ENCODE measurements around the gene CD69.

CD69 gene

GRCh38 chr12:9779209-9779608 is 18.5 kb upstream of the CD69 start:
- DNase-seq = no peak

DNA sequence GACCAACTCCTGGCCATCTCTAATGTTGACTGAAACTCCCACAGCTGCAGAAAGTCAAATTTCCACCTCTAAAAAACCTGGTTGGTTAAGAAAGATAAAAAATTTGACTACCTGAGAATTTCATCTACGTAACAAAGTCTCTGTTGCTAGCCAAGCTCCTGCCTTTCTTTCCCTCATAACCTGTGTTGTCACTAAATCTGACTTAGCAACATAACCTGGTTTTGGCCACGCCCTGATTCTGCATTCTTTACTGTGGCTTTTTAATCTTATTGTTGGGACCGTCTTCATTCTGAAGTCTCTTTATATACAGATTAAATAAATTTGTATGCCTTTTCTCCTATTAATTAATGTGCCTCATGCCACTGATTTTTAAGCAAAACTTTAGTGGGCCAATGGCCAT is 16.1 kb upstream of the CD69 start:
- DNase-seq = peak; percentile 42

DNA sequence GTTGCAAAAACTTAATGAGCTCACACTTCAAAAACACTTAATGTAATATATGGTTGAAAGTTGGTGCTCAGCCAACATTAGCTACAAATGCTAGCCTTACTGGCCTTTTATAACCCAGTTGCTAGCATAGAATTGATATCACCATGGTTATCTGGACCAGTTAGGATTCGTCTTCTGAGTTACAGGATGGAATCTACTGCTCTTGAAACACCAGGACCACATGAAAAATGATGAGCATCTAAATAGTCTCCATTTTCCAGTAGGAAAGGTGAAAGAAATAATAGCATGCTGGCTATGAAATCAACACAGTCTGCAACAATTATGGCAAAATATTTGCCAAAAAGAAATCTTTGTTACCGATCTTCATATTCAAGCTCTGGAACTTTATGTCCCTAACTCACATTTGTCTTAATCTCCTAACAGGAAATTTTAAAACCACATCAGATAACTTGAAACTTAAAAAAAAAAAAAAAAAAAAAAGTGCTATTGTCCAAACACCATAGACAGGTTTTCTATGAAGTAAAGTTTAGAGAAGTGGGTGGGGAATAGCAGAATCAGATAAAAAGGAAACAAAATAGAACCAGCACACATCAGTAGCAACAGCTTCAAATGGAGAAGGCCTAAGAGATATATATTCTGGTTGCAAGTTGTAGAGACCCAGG is 12.6 kb upstream of the CD69 start:
- peak; percentile 63 for DNase-seq

DNA sequence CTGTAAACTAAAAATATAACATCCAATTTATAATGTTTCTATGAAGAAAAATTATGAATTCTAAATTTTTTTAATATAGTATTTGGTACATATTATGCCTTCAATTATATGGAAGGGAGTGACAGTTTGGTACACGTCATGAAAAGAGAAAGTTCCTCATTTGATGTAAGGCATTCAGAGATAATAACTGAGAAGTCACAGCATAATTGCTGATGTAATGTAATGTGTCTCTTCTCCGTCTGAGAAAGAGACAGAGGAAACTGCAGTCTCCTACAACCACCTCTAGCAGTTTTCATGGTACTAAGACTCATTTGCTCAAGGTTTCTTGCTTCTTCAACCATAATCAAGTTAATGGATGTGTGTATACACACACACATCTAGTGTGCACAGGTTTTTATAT is 2.3 kb upstream of the CD69 start:
- peak; percentile 72 for DNase-seq

DNA sequence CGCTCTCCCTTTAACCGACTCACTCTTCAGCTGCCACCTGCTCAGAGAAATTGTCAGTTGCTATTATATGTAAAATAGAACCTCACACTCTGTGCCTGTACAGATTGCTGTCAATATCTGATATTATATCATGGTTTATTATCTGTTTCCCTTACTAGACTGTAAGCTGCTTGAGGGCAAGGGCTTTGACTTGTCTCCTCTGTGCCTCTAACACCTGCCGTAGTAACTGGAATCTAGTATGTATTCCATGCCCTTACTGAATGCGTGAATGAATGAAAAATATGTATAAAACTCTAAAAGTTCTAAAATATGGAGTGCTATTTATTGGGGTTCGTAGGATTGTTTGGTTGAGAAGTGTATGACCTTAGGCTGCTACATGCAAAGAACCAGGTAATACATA is 1.7 kb upstream of the CD69 start:
- DNase-seq = no peak

DNA sequence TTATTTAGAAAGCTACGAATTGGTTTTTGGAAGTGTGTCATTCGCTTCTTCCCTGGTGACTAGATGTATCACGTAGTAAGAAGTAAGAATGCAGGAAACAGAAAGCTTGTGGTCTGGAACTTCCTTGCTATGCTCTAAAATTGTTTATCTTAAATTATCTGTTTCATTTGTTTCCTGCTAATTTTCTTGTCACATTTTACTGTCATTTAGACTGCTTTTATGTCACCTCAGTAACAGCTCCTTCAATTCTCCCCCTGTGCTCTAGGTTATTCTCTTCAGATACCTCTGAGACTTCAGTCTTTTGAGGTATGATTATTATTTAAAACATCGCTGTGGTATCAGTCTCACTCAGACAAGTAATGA is 699 bp upstream of the CD69 start:
- peak; percentile 88 for DNase-seq

DNA sequence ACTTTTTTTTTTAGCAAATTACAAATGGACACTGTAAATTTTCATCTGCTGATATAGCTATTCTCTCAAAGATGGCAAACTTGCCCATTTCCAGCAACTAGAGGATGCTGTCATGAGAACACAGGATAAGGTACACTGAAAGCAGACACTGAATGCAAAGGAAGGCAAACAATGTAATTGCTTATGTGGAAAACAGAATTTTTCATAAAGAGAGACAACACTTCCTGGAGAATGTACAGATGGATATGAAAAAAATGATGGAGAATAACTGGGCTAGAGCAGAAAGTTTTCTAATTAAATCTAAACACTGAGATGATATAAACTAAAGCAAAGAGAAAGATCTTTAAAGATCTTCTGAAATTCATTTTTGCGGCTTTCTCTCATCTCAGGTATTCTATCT is 581 bp downstream of the CD69 start:
- DNase-seq = peak; percentile 69

DNA sequence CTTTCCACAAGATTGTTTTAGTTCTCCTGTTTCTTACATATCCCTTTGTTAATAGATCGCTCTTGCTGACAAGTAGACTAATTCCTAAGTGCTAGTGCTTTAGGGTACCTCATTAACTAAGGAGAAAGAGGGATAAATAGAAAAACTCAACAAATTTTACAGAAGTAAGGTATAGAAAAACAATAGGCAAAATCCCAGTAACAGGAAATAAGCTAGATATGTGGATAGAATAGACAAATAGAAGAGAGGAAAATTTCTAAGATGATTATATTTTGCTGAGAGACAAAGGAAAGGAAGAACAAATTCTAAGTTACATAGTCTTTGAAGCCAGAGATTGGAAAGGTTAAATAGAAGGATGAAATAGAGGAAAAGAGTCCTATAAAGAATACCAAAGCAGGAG is 1.0 kb downstream of the CD69 start:
- peak; percentile 60 for DNase-seq

GRCh38 chr12:9758119-9758518 is 2.6 kb downstream of the CD69 start:
- peak; percentile 67 for DNase-seq

DNA sequence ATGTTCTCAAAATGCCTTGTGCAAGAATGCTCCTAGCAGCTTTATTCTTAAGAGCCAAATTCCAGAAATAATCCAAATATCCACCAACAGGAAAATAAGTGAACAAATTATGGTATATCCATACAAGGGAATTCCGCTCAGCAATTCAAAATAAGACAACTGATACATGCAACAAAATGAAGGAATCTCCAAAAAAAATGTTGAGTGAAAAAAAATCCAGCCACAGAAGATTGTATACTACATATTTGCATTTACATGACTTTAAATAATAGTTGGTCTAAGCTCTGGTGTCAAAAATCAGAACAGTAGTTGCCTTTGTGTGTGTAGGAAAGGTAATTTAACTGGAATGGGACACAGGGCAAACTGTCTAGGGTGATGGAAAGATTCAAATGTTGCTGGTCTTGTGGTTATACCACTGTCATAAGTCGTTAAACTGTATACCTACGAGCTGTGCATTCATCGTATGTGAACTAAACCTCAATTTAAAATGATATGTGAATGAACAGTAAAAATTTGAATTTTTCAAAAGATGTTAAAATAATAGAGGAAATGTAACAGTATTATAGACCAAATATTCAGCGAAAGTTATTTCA is 3.2 kb downstream of the CD69 start:
- DNase-seq = peak; percentile 74

- DNase-seq = peak; percentile 58
Observed at GRCh38 chr12:9756706-9757105, 4.0 kb downstream of the CD69 start.

DNA sequence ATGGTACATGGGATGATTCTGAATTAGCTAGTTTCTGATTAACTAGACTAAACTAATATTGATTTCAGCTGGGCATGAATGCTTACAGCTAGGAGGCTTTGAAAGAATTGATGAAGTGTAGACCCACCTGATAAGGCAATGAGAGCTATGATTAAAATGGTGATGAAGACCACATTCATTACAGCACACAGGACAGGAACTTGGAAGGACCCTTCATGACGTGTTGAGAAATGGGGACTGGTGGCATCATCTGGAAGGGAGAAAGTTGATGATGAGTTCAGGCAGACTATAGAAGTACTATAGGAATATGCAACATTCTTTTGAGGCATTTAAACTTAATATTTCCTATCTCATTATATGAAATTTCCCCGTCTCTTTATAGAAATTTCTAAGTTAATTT is 4.5 kb downstream of the CD69 start:
- DNase-seq = peak; percentile 60

DNA sequence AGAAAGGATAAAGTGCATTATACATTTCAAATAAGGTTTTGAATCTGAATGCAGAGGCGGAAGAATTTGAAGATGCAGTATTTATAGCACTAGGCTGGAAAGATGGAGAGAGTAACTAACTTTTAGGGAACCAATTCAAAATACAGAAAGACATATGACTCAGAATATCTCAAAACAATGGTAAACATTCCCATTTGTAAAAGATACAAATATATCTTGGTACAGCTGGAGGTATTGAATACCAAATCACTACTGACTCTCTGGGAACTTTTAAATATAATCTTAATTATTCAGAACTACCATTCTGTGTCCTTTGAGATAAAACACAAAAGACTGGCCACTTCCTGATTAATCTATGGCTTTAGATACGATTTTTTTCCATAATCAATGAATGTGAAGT is 5.1 kb downstream of the CD69 start:
- DNase-seq = peak; percentile 46

DNA sequence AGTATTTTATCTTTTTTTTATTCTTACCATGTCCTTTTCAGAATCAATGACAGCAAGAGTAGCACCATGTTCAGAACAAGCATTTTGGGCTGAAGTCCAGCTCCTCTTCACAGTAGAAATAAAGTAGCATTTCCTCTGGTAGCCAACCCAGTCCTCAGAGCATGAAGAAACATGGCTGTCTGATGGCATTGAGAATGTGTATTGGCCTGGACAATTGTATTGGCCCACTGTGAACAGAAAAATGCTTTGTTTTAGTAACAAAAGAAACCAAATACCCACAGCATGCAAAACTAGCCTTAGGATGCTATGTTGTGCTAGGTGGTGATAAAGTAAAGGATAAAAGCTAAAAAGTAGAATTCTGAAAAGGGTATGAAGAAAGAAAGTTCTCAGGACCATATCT is 5.7 kb downstream of the CD69 start:
- peak; percentile 58 for DNase-seq

GRCh38 chr12:9754099-9754927 is 6.4 kb downstream of the CD69 start:
- DNase-seq = peak; percentile 54

GRCh38 chr12:9753498-9753897 is 7.2 kb downstream of the CD69 start:
- peak; percentile 56 for DNase-seq

DNA sequence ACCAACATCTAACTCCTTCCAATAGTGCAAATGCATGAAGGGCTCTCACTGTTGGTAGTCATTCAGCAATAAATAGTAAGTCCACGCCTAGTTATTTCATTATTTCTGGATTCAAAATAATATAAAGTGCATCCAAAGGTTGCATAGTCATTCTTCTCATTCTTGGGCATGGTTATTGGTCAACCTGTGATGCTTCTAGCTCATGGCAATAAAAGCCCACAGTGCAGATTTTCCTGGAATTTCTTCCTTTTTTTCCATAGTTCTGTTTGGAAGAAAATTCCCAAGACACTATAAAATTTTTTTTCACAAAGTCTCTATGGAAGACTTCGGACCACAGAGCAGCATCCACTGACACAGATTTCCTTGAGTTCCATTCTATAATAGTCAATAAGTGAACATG is 7.6 kb downstream of the CD69 start:
- peak; percentile 60 for DNase-seq

- DNase-seq = peak; percentile 46
Observed at GRCh38 chr12:9752145-9752933, 8.4 kb downstream of the CD69 start.

- peak; percentile 89 for DNase-seq
Observed at GRCh38 chr12:9751204-9752144, 9.2 kb downstream of the CD69 start.

DNA sequence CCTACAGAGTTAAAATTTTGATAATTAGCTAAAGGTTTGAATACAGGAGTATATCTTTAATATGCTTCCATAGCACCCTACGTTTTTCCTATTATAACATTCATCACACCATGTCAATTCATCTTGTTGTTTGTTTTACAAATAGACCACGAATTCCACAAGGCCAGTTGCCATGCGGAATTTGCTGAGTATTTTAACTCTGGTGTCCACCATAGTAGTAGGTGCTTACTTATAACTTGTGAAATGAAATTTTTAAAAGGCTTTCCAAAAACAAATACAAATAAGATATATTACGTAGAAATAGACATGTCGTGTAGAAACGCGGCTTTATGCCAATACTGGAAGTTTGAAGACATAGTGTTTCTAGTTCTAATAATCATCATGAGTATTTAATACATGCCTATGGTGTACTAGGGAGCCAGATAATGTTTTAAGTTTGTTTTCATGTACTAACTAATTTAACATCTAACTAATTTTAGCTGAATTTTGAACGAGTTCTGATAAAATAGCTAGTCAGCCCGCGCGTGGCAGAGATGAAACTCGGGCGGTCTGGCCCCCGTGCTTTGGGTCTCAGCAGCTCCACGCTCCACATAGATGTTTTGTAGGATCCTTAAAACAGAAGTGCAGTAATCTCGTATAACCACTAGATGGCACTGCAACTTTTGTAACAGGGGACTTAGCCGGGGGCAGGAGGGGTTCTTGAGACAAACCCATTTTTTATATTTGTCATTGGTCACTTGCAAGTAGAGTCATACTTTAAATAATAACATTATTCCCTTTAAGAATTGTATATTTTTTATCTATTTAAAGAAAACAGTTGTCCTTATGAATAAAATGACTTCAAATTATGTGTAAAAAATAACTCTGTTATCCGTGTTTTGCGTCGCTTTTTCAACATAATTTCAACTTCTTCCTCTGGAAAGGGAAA is 10.2 kb downstream of the CD69 start:
- DNase-seq = peak; percentile 92

DNA sequence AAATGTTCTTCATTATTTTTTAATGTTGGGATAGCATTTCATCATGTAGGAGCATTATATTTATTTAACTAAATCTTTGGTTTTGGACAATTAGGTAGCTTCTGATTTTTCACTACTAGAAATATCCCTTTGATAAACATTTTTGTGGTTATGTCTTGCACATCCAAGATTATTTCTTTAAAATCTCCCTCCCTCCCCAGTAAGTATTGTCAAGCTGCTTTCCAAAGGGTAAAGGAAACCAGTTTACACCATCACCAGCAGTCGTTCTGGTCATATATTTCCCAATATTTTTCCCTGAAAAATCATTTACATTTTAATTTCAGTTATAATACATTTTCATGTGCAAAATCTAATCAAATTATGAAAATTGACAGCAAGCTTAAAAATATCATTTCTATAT is 11.1 kb downstream of the CD69 start:
- peak; percentile 54 for DNase-seq
